GM12878 (cell line): ENCODE measurements around the gene KYAT1. TPM values are rescaled to one million over a fixed set of nuclear protein-coding genes. Genes with fewer than 3 reads are reported as not detected.
A peak's percentile ranks its signal among the peaks of the same experiment; 100 is the strongest.

Source experiments
- CEBPB ChIP-seq, 2 experiments: fragments of 150-350 bp in 1 of 2; IDR thresholded peaks; 2 replicates each; pipeline ENCODE4 v1.6.1; 2012 to 2014; ENCODE audit warnings: low read depth in 2 of 2, low read length in 2 of 2, borderline replicate concordance in 1 of 2, inconsistent platforms in 1 of 2
- CEBPZ ChIP-seq: fragments of 150-350 bp; IDR thresholded peaks from 2 replicates; pipeline ENCODE4 v1.6.1; 2016; ENCODE audit warnings: low read depth, low read length
- CREB1 ChIP-seq: IDR thresholded peaks from 2 replicates; pipeline ENCODE4 v1.6.1; 2012; ENCODE audit warnings: low read depth, mild to moderate bottlenecking, inconsistent platforms
- EED ChIP-seq: sonication (generic); IDR thresholded peaks from 2 replicates; pipeline ENCODE4 v1.6.1; 2016; ENCODE audit warnings: antibody characterized with exemption, low read depth
- HSF1 ChIP-seq: fragments of 150-350 bp; IDR thresholded peaks from 2 replicates; pipeline ENCODE4 v1.6.1; 2014; ENCODE audit warnings: mild to moderate bottlenecking, low read depth, low read length
- IRF5 ChIP-seq: fragments of 450-650 bp; IDR thresholded peaks from 2 replicates; pipeline ENCODE4 v1.6.1; 2017; ENCODE audit warnings: borderline replicate concordance
- JUNB ChIP-seq: IDR thresholded peaks from 2 replicates; pipeline ENCODE4 v1.6.1; 2016; ENCODE audit warnings: antibody characterized with exemption, mild to moderate bottlenecking
- LARP7 ChIP-seq: fragments of 450-650 bp; IDR thresholded peaks from 2 replicates; pipeline ENCODE4 v1.6.1; 2017; ENCODE audit warnings: mild to moderate bottlenecking
- MTA2 ChIP-seq: fragments of 450-650 bp; IDR thresholded peaks from 2 replicates; pipeline ENCODE4 v1.6.1; 2016; ENCODE audit warnings: low read depth, mild to moderate bottlenecking, moderate library complexity
- NFIC ChIP-seq: IDR thresholded peaks from 2 replicates; pipeline ENCODE4 v1.6.1; 2012; ENCODE audit warnings: low read depth, mild to moderate bottlenecking, inconsistent platforms, low read length, moderate library complexity
- NFYB ChIP-seq: IDR thresholded peaks from 2 replicates; pipeline ENCODE4 v1.6.1; 2011; ENCODE audit warnings: low read depth, mild to moderate bottlenecking, low read length, improper control_type of control experiment, moderate library complexity; ENCODE audit not compliant: insufficient read depth
- NKRF ChIP-seq: fragments of 450-650 bp; conservative IDR thresholded peaks from 2 replicates; pipeline ENCODE4 v1.6.1; 2017; ENCODE audit warnings: mild to moderate bottlenecking, moderate library complexity
- NR2F1 ChIP-seq: fragments of 450-650 bp; conservative IDR thresholded peaks from 2 replicates; pipeline ENCODE4 v1.6.1; 2017; ENCODE audit warnings: mild to moderate bottlenecking
- NRF1 ChIP-seq: conservative IDR thresholded peaks from 2 replicates; pipeline ENCODE4 v1.6.1; 2011; ENCODE audit warnings: mild to moderate bottlenecking, low read depth, low read length, improper control_type of control experiment
- SMAD1 ChIP-seq: fragments of 450-650 bp; IDR thresholded peaks from 2 replicates; pipeline ENCODE4 v1.6.1; 2018; ENCODE audit warnings: mild to moderate bottlenecking, low read depth; ENCODE audit not compliant: partially characterized antibody
- SREBF1 ChIP-seq: IDR thresholded peaks from 2 replicates; pipeline ENCODE4 v1.6.1; 2012; ENCODE audit warnings: mild to moderate bottlenecking, low read length
- SREBF2 ChIP-seq: IDR thresholded peaks from 2 replicates; pipeline ENCODE4 v1.6.1; 2012; ENCODE audit warnings: mild to moderate bottlenecking, low read length
- SUPT20H ChIP-seq: IDR thresholded peaks from 2 replicates; pipeline ENCODE4 v1.6.1; 2011; ENCODE audit warnings: low read depth, mild to moderate bottlenecking, low read length, moderate library complexity, borderline replicate concordance; ENCODE audit not compliant: control insufficient read depth
- YY1 ChIP-seq: IDR thresholded peaks from 2 replicates; pipeline ENCODE4 v1.6.1; 2011; ENCODE audit warnings: low read depth, mild to moderate bottlenecking, low read length
- ZNF207 ChIP-seq: fragments of 450-650 bp; IDR thresholded peaks from 2 replicates; pipeline ENCODE4 v1.6.1; 2014; ENCODE audit warnings: antibody characterized with exemption, mild to moderate bottlenecking, borderline replicate concordance
- polyA plus RNA-seq, 11 experiments: library from polyadenylated mRNA; depleted of rRNA in 4 of 11; unstranded in 6 of 11; stranded (reverse) in 5 of 11; fragments of >200 nt; fragmentation: Nextera tagmentation in 4 of 11; fragmentation: Illumina TruSeq in 1 of 11; extraction: Ambion mirVana in 4 of 11; extraction: Trizol in 1 of 11; gene quantifications; 1 replicate in 1 of 11; 2 replicates in 10 of 11; pipeline versions ENCODE4 v1.2.1 to v1.2.3, GENCODE V29; 2011 to 2016; ENCODE audit warnings: inconsistent platforms in 2 of 11, missing spikeins in 2 of 11, low read depth in 1 of 11
- total RNA-seq, 4 experiments: library from RNA; depleted of rRNA in 3 of 4; stranded (reverse); fragments of >200 nt in 3 of 4; fragmentation: Illumina TruSeq in 1 of 4; extraction: Trizol in 1 of 4; gene quantifications; 2 replicates each; pipeline versions ENCODE4 v1.2.1 to v1.2.3, GENCODE V29; 2013 to 2021

Gene KYAT1
- total and polyA plus RNA-seq, 10 of the 15 experiments (the other 5 are each of a cell fraction or from before 2014, with no cell fraction given): 5.8 to 15.7 (median 11.4) TPM

- peak; percentile 90 for TF ChIP-seq NRF1
- no peak for TF ChIP-seq EED
- TF ChIP-seq HSF1: no peak
- peak; percentile 85 for TF ChIP-seq CREB1
- TF ChIP-seq SREBF2: no peak
- no peak for TF ChIP-seq JUNB
- TF ChIP-seq SMAD1: no peak
- peak; percentile 69; the same call in 1 of the 2 replicates for TF ChIP-seq YY1
- TF ChIP-seq CEBPZ: no peak
- peak; percentile 74 for TF ChIP-seq NKRF
- peak; percentile 63; the same call in 1 of the 2 replicates for TF ChIP-seq LARP7
- TF ChIP-seq IRF5: no peak
- TF ChIP-seq NR2F1: peak; percentile 56
- no peak for TF ChIP-seq NFIC
- TF ChIP-seq NFYB: peak; percentile 78
- no peak for TF ChIP-seq SUPT20H
- peak; percentile 94 for TF ChIP-seq ZNF207
- no peak for TF ChIP-seq CEBPB (IDR thresholded peaks at IDR 0.05; ENCODE audit: borderline replicate concordance in 1 of 2, low read depth in 2 of 2, low read length in 2 of 2)
- TF ChIP-seq SREBF1: no peak
- no peak for TF ChIP-seq MTA2
These were observed 63.5 kb downstream of the KYAT1 start, which contains the start of gene ENDOG (continued) for GRCh38 chr9:128818099-128818838.
